Measurements from ENCODE around the gene ZNF501.

ZNF501 gene

GRCh38 chr3:44729384-44729910 lies at the start of gene ZNF501:
TSS of gene ZNF501 (plus strand) at chr3:44729635. CDS start at chr3:44734422, 4,787 bp downstream.
- peak; percentile 94 for DNase-seq (ENCODE audit: low spot score)

- no peak for DNase-seq (ENCODE audit: low spot score)
Measured at GRCh38 chr3:44680921-44681455, 48.4 kb upstream of the ZNF501 start.

- no peak for DNase-seq (ENCODE audit: low spot score)
Measured at GRCh38 chr3:44682182-44682896, 47.1 kb upstream of the ZNF501 start.

GRCh38 chr3:44685128-44685800 lies 44.2 kb upstream of the ZNF501 start:
- no peak for DNase-seq (ENCODE audit: low spot score)

GRCh38 chr3:44687898-44688297 lies 41.5 kb upstream of the ZNF501 start:
- DNase-seq (ENCODE audit: low spot score) = no peak

GRCh38 chr3:44712455-44713075 lies 16.9 kb upstream of the ZNF501 start, which contains the start of gene ZNF502:
TSS of gene ZNF502 (plus strand) at chr3:44712660. CDS start at chr3:44720262, 7,602 bp downstream.
- no peak for DNase-seq (ENCODE audit: low spot score)

GRCh38 chr3:44721231-44722102 lies 8.0 kb upstream of the ZNF501 start:
- DNase-seq (ENCODE audit: low spot score) = no peak

- DNase-seq (ENCODE audit: low spot score) = no peak
Measured at GRCh38 chr3:44722103-44722401, 7.4 kb upstream of the ZNF501 start.

- no peak for DNase-seq (ENCODE audit: low spot score)
Measured at GRCh38 chr3:44734646-44735168, 5.3 kb downstream of the ZNF501 start.

- DNase-seq (ENCODE audit: low spot score) = no peak
Measured at GRCh38 chr3:44761101-44761423, 31.6 kb downstream of the ZNF501 start.

GRCh38 chr3:44761424-44762169 lies 32.2 kb downstream of the ZNF501 start, which contains the start of the genes KIAA1143 and KIF15:
TSS of gene KIAA1143 (minus strand) at chr3:44761619. CDS start at chr3:44761602, 17 bp downstream.
TSS of gene KIF15 (plus strand) at chr3:44761794. CDS start at chr3:44761866, 72 bp downstream.
- peak; percentile 84 for DNase-seq (ENCODE audit: low spot score)

GRCh38 chr3:44762170-44762677 lies 32.8 kb downstream of the ZNF501 start:
- no peak for DNase-seq (ENCODE audit: low spot score)

- DNase-seq (ENCODE audit: low spot score) = no peak
Measured at GRCh38 chr3:44762690-44763089, 33.3 kb downstream of the ZNF501 start.

- DNase-seq (ENCODE audit: low spot score) = no peak
Measured at GRCh38 chr3:44764248-44764647, 34.8 kb downstream of the ZNF501 start.

- no peak for DNase-seq (ENCODE audit: low spot score)
Measured at GRCh38 chr3:44771424-44772098, 42.1 kb downstream of the ZNF501 start.

- DNase-seq (ENCODE audit: low spot score) = no peak
Measured at GRCh38 chr3:44772099-44772442, 42.6 kb downstream of the ZNF501 start.

GRCh38 chr3:44782891-44783290 lies 53.5 kb downstream of the ZNF501 start:
- DNase-seq (ENCODE audit: low spot score) = no peak
